A549 (cell line): ENCODE data around the gene POU4F1.

Experiments used
- CEBPB ChIP-seq, 2 experiments: fragments of >200 bp in 1 of 2; sonication (Bioruptor Twin) in 1 of 2; formaldehyde crosslinking in 1 of 2; IDR thresholded peaks; 2 replicates each; pipeline ENCODE4 v1.6.1; 2012 to 2016
- ELK1 ChIP-seq: fragments of 150-350 bp; IDR thresholded peaks from 2 replicates; pipeline ENCODE4 v1.6.1; 2014; ENCODE audit warnings: low read depth, mild to moderate bottlenecking, low read length
- EP300 ChIP-seq, 2 experiments: fragments of >200 bp; sonication (Bioruptor Twin); formaldehyde crosslinking; IDR thresholded peaks; 2 replicates in 1 of 2; 3 replicates in 1 of 2; pipeline ENCODE4 v1.6.1; 2016 to 2017
- FOSL2 ChIP-seq, 2 experiments: fragments of 450-650 bp in 1 of 2; fragments of >200 bp in 1 of 2; sonication (Bioruptor Twin) in 1 of 2; formaldehyde crosslinking; IDR thresholded peaks; 2 replicates each; pipeline versions ENCODE4 v1.5.0 to v1.6.1; 2016 to 2020; ENCODE audit warnings: mild to moderate bottlenecking in 1 of 2, moderate library complexity in 1 of 2
- HOXA7 ChIP-seq: fragments of 250-450 bp; sonication (Bioruptor Pico); IDR thresholded peaks from 2 replicates; pipeline ENCODE4 v1.5.0; 2020; ENCODE audit warnings: mild to moderate bottlenecking, moderate library complexity
- JUN ChIP-seq, 2 experiments: fragments of >200 bp; sonication (Bioruptor Twin); formaldehyde crosslinking; IDR thresholded peaks; 2 replicates in 1 of 2; 3 replicates in 1 of 2; pipeline ENCODE4 v1.6.1; 2016 to 2017
- MAX ChIP-seq: IDR thresholded peaks from 2 replicates; pipeline ENCODE4 v1.6.1; 2012
- POLR2A ChIP-seq: IDR thresholded peaks from 2 replicates; pipeline ENCODE4 v1.6.1; 2012; ENCODE audit warnings: mild to moderate bottlenecking, low read length
- REST ChIP-seq: fragments of 200-600 bp; sonication (generic); IDR thresholded peaks from 2 replicates; pipeline ENCODE4 v1.6.1; 2016; ENCODE audit warnings: antibody characterized with exemption, mild to moderate bottlenecking, moderate library complexity
- ZFP36 ChIP-seq: fragments of 450-650 bp; IDR thresholded peaks from 2 replicates; pipeline ENCODE4 v1.6.1; 2014; ENCODE audit warnings: borderline replicate concordance; ENCODE audit not compliant: partially characterized antibody
- ZSCAN20 ChIP-seq: fragments of 250-450 bp; sonication (Bioruptor Pico); IDR thresholded peaks from 2 replicates; pipeline ENCODE4 v1.8.0; 2022; ENCODE audit warnings: mild to moderate bottlenecking, moderate library complexity
- TF ChIP-seq, protein P1 (sequence below): fragments of >200 bp; sonication (Bioruptor Twin); formaldehyde crosslinking; IDR thresholded peaks from 3 replicates; pipeline ENCODE4 v1.5.1; 2016

DNA sequence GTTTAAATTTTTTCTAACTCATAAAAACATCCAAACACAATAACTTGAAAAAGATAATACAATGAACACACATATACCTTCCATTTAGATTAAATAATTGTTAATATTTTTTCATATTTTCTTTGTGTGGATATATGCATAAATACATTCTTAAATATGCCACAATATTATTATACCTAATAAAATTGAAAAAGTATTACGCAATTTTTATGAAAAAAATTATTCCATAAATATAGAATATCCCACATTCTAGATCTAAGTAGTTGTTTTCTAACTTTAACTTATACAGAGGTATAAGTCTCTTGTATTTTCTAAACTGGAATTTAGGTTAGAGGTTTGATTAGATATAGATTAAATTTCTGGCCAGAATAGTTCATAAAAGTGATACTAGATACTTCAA is 34.3 kb downstream of the POU4F1 start:
- TF ChIP-seq ELK1 (no peak), POLR2A (no peak), HOXA7 (no peak), FOSL2 (IDR thresholded peaks at IDR 0.05) (no peak), FOSL2 (CRISPR knock-in tag; IDR thresholded peaks at IDR 0.05) (no peak), MAX (no peak), CEBPB (IDR thresholded peaks at IDR 0.05) (no peak), EP300 (IDR thresholded peaks at IDR 0.05) (no peak), ZSCAN20 (CRISPR knock-in tag) (no peak), ZFP36 (no peak), JUN (IDR thresholded peaks at IDR 0.05) (no peak), REST (no peak)
- TF ChIP-seq, protein P1, sequence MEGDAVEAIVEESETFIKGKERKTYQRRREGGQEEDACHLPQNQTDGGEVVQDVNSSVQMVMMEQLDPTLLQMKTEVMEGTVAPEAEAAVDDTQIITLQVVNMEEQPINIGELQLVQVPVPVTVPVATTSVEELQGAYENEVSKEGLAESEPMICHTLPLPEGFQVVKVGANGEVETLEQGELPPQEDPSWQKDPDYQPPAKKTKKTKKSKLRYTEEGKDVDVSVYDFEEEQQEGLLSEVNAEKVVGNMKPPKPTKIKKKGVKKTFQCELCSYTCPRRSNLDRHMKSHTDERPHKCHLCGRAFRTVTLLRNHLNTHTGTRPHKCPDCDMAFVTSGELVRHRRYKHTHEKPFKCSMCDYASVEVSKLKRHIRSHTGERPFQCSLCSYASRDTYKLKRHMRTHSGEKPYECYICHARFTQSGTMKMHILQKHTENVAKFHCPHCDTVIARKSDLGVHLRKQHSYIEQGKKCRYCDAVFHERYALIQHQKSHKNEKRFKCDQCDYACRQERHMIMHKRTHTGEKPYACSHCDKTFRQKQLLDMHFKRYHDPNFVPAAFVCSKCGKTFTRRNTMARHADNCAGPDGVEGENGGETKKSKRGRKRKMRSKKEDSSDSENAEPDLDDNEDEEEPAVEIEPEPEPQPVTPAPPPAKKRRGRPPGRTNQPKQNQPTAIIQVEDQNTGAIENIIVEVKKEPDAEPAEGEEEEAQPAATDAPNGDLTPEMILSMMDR: no peak
